Urothelium cell line (cell line): ENCODE measurements around the gene MYO16.
"Not testable (repeated sequence)": the region's sequence is repeated elsewhere in the genome, so short reads cannot be mapped to it uniquely, and the experiment has no call there.

Source experiments
- DNase-seq: peaks from one replicate; pipeline ENCODE4 v3.0.0; 2011; ENCODE audit warnings: low spot score, mixed read lengths
- FAIRE-seq: peaks from 2 replicates; lab custom pipeline; 2011; peaks lifted over from hg19 to GRCh38; lab: Jason Lieb, UNC

MYO16 gene

DNA sequence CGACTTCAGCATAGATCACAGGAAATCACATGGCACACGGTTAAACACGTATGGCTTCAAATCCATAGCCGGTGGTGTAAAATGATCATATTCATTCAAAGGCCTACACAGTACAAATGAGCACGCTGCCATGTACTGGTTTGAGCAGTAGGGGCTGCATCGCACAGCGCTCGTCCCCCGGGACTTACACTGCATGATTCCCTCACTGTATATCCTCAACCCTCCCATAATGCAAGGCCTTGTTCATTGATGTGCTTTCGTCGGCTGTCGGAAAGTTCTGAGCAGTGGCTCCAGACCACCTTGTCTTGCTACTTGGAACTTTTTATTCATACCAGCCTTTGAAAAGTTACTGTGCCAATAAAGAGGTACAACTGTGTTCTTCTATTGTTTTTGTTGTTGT, 578.2 kb downstream of the MYO16 start:
- FAIRE-seq (no peak), DNase-seq (no peak)

DNA sequence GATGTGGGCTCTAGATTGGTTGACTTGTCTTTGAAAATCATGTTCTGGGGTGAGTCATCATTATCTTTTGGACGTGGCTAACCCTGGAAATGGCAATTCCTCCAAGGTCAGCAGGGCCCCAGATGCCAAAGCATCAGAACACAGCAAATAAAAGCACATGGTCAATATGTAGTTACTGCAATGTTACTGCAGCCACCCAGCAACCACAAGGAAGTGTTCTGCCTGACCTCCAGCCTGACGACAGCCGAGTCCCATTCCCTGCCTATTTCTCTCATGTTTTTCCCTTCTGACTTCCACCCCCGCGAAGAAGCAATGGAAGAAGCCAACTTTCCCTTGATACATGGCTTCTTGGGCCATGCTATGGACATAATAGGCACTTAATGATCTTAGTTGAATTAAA, 579.1 kb downstream of the MYO16 start:
- DNase-seq (no peak), FAIRE-seq (no peak)

DNA sequence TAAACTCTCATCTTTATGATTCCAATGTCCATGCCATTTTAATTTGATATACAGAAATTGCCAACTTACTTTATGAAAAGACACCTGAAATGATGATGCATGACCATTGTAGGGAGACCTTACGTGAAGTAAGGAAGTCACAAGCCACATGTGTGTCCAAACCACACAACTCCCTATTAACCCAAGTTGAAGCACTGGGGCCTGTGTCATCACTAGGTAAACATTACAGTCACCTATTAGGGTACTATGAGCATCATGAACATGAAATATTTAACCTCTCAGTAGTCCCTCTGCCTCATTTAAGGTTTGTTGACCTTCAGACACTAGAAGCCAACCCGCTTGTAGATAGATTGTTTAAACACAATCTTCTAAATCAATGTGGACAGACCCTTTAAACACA, 580.1 kb downstream of the MYO16 start:
- FAIRE-seq: no peak

DNA sequence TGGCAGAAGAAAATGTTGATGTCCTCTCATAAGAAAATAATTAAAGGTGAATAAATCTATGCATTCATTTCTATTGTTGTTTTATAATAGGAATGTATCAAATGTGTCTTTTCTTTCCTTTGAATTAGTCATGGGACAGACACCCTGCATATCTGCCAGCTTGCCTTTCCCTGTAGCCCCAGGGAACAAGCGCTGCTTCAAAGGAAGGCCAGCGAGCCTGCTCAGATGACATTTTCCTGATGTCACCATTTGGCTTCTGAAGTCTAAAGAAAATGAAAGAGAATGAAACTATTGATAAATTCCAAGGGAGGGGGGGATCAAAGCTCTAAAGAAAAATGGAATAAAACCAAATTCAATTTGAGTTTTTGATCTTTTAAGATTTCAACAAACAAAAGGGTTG, 582.2 kb downstream of the MYO16 start:
- DNase-seq (no peak), FAIRE-seq (no peak)

More for the DNA sequence above, 580.1 kb downstream of the MYO16 start:
- no peak for DNase-seq

DNA sequence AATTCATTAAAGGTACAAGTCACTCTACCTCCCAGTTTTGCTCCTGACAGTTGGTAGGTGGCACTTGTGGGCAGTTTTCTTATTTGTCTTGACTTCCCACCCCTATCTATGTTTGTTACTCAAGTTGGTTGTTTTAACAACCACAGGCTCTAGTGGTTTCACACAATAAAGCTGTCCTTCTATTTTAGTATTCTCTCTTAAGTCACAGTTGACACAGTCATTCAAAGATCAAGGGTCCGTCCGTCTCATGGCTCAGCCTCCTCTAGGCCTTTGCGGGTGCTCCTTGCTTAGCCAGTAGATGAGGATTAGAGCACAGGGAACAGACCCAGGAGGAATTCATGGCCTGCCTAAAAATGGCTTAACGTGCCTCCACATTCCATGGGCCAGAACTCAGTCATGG, 583.2 kb downstream of the MYO16 start:
- FAIRE-seq: no peak
- DNase-seq: no peak

DNA sequence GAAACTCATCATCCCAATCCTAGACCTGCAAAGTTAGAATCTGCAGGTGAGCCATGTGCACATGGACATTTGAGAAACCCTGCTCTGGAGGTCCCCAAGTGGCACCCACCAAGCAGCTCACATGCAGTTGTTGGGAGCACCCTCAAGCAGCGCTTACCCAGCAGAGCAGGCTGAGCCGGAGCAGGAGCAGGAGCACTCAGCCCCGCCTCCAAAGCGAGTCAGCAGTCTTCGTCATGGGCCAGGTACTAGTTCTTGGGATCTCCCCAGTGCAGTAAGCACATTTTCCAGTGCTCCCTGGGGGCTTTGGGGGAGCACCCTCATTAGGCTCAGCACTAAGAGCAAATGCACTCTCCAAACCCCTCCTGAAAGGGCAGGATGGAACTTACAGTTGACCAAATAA, 584.3 kb downstream of the MYO16 start:
- DNase-seq: no peak
- FAIRE-seq: no peak

DNA sequence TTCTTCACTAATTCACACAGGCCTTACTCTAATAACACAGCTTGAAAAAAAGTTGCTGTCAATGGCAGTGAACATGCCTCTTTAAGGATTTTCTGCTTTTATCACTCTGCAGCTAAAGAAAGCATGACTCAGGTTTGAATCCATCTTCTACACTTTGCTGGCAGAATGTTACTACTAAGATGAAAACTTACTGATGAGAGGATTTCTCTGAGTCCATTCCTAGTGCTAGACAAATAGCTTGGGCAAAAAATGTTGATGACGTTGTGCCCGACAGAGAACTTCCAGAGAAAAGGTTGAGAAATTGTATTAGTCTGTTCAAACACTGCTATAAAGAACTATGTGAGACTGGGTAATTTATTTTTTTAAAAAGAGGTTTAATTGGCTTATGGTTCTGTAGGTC, 585.0 kb downstream of the MYO16 start:
- FAIRE-seq: no peak
- DNase-seq: no peak

DNA sequence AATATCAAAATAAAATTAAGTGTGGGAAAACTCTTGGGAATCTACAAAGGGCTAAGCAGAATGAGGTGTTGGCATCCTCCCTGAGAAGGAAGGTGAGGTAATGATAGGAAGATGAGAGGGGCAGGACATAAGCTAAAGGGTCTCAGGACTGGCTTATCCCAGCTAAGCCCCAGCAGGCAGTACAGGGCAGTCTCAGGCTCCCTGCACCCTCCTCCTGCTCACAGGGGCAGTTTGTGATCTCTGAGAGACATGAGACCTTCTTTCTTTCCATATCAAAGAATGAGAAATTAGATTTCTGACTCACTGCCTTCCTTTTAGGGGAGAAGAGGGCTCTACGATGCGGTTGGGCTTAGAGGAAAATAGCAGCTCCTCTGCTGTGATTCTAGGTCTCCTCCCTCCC, 586.0 kb downstream of the MYO16 start:
- FAIRE-seq (no peak), DNase-seq (no peak)

DNA sequence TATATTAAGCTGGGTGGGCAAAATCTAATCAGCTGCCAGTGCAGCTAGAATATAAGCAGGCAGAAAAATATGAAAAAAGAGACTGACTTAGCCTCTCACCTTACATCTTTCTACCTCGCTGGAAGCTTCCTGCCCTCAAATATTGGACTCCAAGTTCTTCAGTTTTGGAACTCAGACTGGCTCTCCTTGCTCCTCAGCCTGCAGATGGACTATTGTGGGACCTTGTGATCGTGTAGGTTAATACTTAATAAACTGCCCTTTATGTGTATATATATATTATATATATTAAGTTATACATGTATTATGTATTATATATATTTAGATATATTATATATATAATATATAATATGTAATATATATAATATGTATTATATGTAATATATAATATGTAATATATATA, 588.1 kb downstream of the MYO16 start:
- DNase-seq, FAIRE-seq: not testable (repeated sequence)

DNA sequence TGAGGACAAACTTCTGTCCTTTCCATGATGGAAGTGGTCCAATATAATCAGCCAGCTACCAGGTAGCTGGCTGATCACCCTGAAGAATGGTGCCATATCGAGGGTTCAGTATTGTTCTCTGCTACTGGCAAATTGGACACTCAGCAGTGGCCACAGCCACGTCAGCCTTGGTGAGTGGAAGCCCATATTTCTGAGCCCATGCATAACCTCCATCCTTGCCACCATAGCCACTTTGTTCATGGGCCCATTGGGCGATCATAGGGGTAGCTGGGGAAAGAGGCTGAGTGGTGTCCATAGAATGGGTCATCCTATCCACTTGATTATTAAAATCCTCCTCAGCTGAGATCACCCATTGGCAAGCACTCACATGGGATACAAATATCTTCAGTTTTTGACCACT, 591.2 kb downstream of the MYO16 start:
- no peak for DNase-seq
- FAIRE-seq: no peak

DNA sequence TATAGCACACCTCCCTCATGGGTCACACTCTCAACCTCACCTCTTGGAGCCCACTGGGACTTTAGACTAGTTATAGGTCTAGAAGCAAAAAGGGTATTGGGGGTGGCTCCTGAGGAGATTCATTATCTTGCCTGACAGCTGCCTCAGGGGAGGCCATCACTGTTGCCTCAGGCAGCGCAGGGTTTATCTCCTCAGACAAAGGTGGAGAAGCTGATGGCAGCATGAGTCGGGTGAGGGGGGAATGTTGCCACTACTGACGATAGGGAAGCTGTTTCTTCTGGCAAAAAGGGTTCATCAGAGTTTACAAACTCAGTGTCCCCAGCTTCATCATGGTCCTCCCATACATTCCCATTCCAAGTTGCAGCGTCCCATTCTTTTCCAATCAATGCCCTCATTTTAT, 594.6 kb downstream of the MYO16 start:
- DNase-seq (no peak), FAIRE-seq (no peak)

DNA sequence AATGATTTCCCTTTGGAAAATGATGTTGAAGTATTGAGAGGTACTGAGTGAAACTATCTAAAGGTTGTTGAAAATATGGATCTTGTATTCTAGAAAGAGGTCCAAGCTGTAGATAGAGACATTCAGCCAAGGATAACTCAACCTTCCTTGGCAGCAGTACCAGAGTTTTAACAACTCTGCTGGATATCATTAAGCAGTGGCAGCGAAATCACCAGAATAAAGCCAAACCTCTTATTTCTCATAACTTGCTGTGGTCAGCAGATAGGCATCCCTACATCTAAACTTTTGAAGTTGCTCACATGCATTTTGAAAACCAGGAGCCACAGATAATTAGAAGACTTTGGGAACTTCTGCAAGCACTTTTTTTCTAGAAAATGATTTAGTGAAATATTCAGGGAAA, 597.2 kb downstream of the MYO16 start:
- DNase-seq: no peak
- FAIRE-seq: no peak

DNA sequence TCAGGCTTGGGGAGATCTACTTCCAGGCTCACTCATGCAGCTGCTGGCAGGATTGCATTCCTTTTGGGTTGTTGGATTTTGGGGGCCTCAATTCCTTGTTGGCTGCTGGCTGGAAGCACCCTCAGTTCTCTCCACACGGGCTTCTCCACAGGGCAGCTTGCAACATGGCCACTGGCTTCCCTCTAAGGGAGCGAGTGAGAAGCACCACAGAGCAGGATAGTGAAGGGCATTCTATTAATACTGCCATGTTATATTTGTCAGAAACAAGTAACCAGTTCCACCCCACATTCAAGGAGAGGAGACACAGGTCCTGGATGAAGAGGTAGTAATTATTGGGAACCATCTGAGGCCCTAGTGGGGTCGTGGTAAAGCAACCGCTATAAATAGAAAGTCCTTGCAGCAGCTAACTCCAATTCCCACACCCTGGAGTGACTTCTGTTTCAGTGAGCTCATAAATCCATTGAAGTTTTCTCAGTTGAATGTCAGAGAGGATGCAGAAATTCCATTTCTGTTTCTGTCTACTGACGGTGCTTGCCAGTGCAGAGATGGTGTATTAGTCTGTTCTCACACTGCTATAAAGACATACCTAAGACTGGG, 598.0 kb downstream of the MYO16 start:
- FAIRE-seq: no peak

DNA sequence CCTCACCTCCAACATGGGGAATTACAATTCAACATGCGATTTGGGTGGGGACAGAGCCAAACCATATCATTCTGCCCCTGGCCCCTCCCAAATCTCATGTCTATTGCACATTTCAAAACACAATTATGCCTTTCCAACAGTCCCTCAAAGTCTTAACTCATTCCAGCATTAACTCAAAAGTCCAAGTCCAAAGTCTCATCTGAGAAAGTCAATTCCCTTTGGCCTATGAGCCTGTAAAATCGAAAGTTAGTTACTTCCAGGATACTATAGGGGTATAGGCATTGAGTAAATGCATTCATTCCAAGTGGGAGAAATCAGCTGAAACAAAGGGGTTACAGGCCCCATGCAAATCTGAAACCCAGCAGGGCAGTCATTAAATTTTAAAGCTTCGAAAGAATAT, 598.8 kb downstream of the MYO16 start:
- DNase-seq (no peak), FAIRE-seq (no peak)

More for the DNA sequence above, 598.0 kb downstream of the MYO16 start:
- no peak for DNase-seq

DNA sequence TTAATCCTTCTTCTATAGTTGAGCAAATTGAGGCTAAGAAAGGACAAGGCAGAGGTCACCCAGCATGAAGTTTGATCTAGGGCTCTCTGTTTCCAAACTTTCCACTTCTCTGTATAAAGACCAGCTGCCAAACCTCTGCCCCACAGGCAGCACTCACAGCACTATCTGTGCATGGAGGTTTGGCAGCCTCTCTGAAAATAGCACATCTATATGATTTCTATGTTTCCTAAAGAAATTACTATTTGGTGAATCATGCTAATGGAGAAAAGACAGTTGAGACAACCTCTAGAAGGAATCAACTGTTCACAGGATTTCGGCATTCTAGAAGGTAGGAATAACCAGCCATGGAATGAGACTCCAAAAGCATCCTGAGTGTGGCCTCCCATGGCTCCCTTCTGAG, 602.5 kb downstream of the MYO16 start:
- FAIRE-seq: no peak
- no peak for DNase-seq

DNA sequence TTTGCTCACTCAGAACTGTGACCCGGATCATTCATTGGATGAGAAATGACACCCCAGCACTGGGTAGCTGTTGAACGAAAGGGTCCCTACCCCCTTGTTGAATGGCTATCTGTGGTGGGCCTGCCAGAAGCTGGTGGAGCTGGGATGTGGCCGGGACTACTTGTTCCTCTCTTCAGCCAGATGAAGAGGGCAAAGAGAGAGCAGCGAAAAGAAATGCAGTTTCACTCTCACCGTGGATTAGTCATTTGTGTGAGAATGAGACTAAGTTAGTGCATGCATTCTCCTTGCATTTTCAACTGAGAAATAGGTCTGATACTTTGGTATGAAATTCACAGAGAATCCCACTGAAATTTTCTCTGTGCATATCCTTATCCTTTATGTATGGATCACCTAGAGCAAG, 603.9 kb downstream of the MYO16 start:
- no peak for DNase-seq
- FAIRE-seq: no peak

DNA sequence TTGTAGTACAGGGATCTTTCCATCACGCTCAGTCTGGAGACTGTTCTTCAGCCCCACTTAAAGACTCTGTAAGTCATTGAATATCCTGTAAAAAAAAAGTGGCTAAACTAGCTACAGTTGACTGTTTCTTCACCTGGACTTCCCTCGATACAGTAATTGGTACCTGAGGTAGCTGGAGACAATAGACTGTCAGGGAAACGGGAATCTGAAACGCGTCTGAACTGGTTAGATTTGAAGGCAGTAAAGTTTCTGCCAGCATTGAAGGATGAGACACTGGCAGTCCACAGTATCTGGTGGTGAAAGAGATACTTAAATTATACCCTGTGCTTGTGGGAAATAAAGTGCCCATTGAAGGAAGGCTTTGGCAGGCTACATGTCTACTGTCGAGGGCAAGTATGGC, 606.5 kb downstream of the MYO16 start:
- DNase-seq (no peak), FAIRE-seq (no peak)

DNA sequence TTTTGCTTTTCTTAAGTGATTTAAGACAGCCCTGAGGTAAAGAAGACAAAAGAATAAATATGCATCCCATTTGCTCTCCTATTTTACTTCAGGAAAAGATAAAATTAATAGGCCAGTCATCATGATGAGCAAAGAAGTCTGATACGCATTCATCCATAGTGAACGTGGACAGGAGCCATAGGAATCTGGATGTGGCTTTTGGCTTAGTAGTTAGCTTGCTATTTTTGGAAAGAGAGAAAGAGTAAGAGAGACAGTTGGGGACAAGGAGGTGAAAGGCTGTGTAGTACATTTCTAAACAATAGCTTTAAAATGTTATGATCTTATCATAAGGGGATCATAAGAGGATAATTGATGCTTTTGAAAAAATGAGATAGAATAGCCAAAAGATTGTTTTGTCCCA, 611.7 kb downstream of the MYO16 start:
- FAIRE-seq (no peak), DNase-seq (no peak)

DNA sequence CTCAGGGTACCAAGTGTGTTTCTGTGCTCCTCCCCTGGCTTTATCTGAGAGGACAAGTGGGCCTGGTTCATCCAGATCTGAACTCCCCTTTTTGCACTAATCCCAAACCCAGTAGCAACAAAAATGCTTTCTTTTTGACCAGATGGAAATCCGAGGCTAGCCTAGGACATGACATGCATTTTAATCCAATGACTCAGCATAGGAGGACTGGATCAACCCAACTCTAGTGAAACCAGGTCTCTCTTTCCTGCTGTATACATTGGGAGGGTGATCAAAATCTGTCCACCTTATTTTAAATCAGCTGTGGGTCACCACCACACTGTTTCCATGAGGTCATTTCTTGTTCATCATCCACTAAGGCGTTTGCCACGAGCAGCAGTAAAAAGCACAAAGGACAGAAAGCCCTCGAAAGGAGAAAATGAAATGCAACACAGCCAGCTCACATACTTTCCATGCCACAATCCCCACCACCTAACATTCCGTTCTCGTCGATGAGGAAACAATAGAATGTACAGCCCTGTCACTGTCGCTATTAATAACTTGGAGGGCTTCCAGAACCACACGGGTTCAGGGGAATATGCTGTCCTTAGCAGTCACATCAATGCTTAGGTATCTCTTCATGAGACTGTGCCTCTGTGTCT, 614.0 kb downstream of the MYO16 start:
- FAIRE-seq (no peak), DNase-seq (peak; percentile 63)

DNA sequence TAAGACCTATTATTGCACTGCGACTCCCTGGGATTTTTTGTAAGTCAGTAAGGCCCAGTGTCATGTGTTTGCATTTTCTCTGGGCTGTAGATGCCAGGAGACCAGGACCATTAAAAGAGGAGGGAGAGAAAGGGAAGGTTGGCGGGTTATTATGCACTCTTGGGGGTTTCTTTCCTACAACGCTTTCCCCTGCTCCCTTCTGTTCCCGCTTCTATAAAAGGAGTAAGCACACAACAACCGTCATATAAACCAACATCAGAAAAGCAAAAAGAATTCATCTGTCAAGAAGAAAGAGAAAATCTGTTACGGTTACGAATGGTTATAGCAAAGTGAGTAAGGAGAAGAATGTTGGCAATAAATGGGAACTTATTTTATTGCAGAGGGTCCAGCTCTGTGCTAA, 615.2 kb downstream of the MYO16 start:
- no peak for FAIRE-seq
- DNase-seq: no peak

DNA sequence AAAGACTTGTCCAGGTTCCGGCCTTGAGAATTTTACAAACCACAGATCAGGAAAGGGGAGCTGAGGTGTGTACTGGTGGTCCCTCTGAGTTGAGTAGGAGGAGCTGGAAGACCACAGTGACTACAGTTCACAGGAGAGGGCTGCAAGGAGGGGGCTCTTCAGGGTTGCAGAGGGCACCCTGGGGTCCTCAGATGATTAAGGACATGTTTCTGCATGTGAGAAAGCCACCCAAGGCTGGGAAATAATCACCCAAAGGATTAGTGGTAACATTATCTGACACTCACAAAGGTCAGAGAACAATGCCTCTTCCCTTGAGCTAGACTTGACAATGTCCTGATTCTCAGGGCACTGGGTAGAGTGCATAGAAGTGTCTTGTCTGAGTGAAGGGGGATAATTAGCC, 616.6 kb downstream of the MYO16 start:
- FAIRE-seq (no peak), DNase-seq (no peak)

DNA sequence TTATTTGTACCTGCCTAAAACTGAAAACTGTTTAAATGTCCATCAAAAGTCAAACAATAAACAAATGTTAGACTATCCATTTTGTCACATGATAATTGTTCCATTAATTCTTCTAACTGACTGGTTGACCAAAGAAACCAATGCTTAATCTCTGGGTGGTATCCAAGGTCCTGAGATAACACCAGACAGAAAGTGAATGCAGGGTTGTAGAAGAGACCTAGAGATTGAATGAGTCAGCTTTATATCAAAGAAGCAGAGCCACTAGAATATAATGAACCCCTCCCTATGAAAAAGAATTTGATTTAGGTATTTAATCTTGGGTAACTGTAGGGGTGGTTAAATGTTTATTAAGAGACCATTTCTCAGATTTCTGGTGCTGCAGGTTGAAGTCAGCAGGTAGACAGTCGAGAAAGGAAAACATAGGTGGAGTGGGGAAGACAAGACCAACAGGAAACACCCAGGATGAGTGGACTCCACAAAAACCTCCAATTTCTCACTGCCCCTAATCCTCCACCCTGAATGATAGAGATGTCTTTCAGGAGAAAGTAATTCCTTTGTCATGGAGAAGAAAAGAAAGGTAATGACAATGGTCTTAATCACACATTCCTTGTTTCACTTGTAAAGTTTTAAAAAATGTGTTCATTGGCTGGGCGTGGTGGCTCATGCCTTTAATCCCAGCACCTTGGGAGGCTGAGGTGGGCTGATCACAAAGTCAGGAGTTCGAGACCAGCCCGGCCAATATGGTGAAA, 620.5 kb downstream of the MYO16 start:
- FAIRE-seq (no peak), DNase-seq (no peak)
